Stimulated activated CD8-positive, alpha-beta memory T cell treated with anti-CD3 and anti-CD28 coated beads, Interleukin-12 subunit alpha, Interleukin-12 subunit beta, amount 100 ng/mL, for 1 hour (primary cell): Measurements from ENCODE around the gene CACNA1D.

ENCODE experiments used
- DNase-seq: peaks from one replicate; pipeline ENCODE4 v3.0.0-alpha.2; 2020; ENCODE audit warnings: low read depth

The CACNA1D gene

DNA sequence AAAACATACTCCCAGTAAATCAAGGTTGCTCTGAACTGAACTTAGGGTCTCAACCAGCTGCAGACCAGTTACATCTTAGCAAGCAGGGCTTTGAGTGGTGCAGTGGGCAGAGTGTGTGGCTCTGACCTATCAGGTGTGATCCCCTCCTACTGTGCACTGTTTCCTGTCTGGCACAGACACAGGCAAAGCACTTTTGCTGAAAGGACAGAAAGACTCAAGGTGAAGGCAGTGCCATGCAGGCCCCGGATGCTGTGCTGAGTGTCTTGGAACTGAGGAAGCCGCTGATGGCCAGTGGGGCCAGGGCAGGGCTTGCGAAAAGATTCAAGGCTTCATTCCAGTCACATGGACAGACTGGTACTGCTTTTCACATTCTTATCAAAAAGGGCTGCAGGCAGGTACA is 85.2 kb downstream of the CACNA1D start:
- DNase-seq: no peak

DNA sequence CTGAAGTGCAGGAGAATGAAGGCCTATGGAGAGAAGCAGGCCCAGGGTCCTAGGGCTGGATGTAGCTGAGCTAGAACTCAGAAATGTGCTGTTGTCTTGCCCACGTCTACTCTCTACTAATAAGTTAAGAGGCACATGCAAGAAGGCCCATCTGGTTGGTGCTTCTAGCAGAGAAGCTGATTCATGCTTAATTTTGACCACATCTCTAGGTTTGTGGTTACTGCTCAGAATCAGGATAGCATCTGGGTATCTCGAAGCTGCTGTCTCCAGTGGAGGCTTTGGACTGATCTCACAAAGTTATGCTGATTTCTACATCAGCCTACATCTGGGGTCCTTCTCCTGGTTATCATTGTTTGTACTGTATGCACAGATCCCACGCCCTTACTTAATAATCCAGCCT is 87.3 kb downstream of the CACNA1D start:
- no peak for DNase-seq

DNA sequence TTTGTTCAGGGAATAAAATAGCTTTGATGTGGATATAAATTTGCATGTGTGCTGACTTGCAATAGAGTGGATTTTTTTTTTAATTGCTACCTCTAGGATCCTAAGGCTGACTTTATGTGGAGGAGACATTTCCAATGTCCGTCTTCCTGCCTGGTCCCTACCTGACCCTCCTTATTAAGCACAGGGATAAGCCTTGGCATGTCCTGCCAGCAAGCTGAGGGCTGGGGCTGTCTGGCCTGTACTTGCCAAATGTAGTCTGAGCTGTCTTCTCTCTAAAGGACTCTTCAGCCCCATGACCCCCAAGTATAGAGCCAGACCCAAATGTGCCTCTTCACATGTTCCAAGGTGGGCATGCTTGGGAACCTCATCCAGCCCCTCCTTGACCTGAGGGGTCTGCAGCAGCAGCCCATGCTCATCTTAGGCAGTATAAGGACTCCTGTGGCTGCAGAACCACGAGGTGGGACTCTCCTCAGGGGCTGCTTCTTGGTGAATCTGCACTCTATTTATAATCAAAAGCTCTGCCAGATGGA is 88.8 kb downstream of the CACNA1D start:
- DNase-seq: no peak

DNA sequence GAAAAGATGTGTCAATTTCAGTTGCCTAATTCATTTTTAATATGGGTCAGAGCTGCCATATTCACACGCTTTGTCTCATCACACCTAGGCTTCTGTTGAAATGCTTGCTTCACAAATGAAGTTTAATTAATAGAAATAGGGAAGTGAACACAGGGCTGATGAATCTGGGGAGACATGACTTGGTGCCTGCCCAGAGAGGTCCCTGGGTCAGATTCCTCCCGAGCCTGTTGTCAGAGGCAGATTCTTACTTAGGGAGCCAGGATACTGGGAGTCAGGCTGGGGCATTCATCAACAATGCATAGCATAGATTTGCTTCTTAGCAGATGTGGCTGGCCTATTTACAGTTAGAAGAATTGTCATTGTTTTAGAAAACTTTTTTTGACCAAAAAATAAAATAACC is 90.6 kb downstream of the CACNA1D start:
- no peak for DNase-seq

DNA sequence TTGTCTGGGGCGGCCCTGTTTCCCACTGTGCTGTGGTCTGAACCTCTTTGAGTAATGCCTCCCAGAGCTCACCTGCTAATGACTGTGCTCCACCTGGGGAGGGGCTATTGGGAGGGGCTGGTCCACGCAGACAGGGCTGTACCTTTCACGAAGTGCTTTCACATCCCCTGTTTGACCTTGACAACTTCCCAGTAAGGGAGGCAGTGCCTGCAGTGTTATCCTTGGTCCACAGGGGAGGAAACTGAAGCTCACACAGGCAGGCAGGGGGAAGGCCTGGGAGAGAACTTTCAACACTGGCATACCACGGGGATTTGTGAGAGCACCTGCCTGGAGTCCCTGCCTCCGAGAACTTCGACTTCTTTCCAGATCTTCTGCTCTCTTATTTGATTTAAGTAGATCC is 91.2 kb downstream of the CACNA1D start:
- no peak for DNase-seq

DNA sequence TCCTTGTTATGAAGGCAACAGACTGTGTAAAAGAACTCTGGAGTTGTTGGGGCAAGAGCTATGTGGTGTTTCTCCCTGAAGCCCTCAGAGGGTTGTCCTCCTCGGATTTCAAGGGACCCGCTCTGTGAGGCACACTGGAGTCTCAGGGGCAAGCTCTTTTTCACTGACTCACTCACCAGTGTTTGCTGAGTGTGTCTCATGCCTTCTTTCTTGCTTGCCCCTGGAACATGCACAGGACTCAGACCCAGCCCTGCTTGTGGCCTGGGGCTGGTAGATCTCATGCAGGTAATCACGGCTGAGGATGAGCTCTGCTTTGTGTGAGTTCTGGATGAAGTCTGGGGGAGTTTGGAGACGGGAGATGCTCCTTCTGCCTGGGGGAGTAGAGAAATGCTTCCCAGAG is 93.7 kb downstream of the CACNA1D start:
- no peak for DNase-seq

DNA sequence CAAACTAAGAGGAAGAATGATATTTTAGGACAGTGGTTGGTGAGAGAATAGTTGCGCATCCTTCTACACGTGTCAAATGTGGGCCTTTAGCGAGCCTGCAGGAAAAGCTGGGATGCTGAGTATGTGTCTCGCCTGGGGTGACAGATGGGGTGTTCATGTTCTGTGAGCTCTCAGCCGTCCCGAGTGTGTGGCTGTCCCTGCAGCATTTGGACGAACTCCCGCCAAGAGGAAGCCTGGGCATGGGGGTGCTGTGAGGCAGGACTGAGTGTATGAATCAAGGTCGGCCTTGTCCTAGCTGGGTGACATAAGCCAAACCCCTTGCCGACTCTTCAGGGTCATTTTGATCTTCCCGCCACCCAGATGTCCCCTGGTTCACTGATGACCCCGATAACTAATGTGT is 94.8 kb downstream of the CACNA1D start:
- DNase-seq: no peak

DNA sequence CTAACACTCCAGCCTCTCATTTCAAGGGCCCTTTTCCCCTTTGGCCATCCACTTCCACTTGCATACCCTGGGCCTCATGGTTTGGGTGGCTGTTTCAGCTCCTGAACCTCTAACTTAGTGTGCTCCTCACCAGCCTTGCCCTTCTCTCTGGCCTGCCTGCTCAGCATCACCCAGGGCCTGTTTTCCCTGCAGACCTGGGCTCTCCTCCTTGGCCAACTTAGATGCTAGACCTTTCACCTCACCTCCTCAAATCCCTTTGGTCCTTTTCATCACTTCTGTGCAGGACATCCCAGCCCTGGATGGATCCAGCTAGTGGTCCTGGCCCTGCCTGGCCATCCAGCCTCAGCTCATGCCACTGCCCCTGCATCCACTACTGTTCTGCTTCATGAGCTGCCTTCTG is 95.4 kb downstream of the CACNA1D start:
- no peak for DNase-seq

DNA sequence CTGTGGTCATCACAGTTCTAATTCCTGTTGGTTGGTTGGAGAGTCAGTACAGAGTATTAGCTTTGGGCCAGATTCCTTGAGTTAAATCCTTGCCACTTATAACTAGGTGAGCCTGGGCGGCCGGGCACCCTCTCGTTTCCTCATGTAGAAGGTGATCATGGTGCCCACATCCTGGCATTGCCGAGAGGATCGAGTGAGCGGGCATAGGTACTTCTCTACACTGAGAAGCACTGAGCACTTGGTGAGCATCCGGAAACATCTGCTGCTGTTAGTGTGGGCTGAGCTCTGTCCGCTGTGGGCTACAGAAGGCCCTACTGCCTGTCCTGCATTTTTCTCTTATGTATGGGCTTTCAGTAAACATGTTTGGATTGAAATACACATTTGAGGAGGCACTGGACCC is 96.2 kb downstream of the CACNA1D start:
- DNase-seq: no peak

DNA sequence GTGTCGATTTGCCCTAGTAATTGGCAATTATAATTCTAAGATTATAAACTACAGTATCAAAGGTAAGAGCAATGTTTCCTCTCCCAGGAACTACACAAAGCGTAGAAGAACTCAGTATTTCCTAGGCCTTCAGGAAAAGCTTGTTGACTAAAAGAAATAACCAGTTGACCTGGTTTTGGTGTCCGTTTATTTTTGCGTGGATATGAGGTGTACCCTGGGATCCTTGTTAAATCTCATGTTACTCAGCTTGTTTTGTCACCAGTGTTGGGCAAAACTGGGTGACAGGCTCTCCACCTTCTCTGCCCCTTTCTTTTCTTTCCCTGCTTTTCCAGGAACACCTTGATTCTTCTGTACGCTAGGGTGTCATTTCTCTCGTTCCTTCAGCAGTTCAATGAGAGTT is 97.2 kb downstream of the CACNA1D start:
- DNase-seq: no peak

DNA sequence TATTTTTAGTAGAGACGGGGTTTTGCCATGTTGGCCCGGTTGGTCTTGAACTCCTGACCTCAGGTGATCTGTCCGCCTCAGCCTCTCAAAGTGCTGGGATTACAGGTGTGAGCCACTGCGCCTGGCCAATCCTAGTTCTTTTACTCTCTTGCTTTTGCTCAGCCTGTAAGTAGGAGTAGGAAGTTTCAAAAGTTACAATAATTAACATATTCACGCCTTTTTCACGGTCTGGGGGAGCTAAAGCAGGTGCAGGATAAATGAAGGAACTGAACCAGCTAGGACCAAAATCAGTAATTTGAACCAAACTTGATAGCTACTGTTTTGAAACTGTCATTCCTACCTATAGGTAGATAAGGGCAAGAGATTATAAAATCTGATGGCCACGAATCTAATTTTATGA is 98.5 kb downstream of the CACNA1D start:
- no peak for DNase-seq

DNA sequence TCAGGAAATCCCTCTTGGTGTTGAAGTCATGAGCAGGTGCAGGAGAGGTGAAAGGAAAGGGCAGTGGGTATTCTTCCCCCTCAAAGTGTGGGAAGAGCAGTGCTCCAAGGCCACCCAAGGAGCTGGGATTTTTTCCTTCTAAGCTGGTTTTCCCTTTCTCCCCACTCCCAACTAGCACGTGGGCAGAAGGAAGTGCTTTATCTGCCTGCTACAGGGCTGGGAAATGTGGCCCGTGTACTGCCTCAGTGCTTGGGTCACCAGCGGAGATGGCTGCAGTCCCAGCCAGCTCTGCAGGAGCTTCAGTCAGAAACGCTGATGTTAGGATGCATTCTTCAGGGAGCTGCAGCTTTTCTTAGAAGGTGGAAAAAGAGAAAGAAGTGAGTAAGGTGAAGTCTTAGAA is 99.2 kb downstream of the CACNA1D start:
- DNase-seq: no peak

DNA sequence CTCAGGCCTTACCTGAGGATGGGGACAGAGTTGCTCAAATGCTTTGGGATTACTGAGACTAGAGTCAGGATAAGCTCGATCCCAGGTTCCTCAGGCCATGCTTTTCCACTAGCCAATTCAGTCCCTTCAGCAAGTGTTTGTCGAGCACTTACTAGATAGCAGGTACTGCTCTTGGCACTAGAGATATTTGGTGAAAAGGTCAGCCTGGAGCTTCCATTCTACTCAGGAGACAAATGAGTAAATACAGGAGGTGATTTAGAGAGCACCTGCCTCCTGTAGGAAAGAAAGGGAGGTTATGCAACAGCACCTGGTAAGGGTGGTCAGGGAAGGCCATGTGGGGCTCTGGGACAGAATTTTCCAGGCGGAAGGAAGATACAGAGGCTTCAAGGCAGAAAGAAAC is 99.9 kb downstream of the CACNA1D start:
- DNase-seq: no peak

DNA sequence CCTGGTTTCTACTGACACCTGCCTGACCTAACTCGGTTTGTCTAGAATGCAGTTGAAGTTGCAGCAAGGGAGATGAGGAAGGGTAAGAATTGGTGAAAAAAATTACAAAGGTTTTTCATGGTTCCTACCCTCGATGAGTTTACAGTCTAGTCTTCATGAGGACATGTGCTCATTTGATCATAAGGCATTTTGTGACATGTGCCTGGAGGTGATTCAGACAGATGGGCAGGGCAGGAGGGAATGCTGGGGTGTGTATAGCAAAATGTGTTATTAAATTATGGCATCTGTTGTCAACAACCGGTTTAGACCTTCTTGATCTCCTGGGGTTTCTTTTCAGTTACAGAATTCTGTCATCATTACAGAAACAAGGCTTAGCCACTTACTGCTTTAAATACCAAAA is 101.2 kb downstream of the CACNA1D start:
- DNase-seq: no peak

DNA sequence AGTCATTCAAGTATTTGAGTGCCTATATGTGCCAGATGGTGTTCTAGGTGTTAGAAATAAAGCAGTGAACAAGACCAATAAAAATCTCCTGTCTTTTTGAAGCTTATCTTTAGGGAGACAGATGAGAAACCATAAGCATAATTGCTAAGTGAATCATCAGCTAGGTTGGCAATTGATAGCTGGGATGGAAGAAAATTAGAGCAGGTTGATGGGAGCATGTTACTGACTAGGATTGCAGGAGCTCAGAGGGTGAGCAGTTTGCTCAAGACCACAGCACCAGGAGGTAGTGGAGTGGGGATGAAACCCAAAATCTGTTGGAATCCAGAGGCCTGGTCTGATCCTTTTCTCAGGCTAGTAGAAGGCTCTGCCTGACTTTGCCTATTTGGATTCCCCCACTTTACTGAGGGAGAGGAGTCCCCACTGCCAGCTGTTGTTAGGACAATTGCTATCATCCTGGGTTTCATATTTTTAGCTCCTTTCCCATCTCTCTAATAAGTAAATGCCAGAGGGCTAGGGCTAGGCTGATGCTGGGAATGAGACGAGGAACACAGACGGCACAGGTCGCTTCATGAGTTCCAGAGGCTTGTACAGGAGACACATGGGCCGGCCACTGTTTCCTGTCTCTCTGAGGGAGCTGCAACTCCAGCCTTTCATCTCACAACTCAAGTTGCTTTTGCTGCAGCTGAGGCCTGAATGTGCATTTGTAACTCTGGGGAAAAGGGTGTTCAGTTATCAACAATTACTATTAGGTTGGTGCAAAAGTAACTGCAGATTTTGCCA is 102.9 kb downstream of the CACNA1D start:
- DNase-seq: no peak

DNA sequence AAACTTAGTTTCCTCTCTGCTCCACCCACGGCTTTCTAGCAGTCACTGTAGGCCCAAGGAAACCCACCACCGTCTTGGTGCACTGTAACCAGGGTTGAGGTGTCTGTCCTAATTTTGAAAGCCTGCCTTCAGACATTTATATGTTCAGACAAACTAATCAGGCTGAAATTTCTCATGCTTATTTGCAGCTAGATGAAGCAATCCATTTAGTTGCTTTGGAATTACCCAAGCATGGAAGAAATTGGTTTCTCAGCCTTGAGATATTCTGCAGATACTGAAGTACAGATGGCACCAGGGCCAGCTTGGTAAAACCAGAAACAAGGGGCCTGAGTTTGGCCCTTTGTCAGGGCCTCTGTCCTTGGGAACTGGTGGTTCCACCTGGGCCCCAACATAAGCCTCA is 105.4 kb downstream of the CACNA1D start:
- no peak for DNase-seq

DNA sequence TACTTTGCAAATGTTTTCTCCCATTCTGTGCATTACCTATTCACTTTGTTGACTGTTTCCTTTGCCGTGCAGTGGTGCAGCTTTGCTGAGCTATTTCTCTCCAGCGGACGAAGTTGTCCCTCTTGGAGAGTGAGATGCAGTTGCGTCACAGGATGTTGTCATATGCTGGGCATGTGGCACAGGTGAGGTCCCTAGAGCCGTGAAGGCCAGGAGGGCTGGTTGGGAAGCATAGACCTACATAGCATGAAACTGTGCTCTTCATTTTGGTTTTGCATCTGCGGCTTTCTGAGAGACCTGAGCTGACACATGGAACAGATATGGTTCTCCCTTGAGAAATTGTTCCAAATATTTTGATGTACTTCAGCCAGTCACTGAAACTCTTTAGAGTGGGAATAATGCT is 108.5 kb downstream of the CACNA1D start:
- no peak for DNase-seq

DNA sequence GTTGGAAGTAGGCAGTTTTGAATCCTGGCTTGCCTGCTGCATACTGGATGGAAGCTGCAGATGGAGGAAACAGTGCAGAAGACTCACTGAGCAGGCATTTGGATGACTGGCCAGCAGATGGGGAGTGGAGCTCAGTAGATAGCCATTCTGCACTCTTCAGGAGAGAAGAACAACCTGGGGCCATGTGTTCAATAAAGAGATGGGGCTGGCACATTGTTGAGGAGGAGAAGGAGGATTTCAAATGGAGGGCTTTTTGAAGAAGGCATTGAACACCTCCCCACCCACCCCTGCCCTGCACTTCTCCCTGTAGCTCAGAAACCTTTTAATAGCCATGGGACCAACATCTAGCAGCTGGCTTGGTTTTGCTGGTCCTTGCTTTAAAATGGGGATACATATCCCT is 109.8 kb downstream of the CACNA1D start:
- DNase-seq: no peak

DNA sequence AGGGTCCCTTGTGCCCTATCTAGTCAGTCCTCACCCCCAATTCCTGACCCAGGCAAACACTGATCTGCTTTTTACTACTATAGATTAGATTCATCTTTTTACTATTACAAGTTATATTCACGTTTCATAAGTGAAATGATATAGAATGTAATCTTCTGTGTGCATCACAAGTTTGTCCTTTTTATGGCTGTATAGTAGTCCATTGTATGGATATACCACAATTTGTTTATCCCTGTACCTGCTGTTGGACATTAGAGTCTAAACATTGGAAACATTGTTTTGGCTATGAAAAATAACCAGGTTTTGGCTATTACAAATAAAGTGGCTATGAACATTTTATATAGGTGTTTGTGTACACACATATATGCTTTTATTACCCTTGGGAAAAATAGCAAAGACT is 112.4 kb downstream of the CACNA1D start:
- DNase-seq: no peak

DNA sequence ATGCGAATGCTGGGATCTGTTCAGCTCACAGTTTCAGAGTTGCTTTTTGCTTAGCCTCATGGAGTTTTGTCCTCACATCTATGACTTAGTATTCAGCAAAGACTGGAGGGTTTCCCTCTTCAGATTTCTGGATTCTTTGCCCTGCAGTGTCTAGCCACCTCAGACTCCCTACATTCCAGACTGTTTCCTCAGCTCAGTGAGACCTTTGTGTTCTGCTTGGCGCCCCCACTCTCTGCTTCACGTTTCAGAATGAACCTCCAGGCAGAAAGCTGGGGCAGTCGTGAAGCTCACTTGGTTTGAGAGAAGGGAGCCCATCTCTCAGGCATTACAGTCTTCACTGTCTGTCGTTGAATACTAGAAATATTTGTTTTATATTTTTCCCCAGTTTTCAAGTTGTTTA is 118.1 kb downstream of the CACNA1D start:
- no peak for DNase-seq

DNA sequence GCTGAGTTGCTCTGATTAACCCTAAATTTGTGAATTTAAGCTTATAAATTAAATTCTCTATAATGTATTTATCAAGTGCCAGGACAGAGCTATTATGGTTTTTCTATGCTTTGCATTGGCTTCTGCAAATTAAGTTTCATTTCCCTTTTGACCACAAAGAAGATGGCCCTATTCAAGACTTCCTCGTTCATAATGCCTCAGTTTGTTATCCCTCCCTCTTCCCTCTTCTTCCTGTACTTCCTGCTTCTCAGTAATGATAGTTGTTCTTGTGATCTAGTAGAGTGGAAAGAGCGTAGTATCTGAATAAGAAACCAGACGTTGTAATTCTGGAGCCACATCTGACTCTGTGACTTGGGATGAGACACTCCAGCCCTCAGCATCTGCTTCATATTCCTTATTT is 118.7 kb downstream of the CACNA1D start:
- DNase-seq: no peak

DNA sequence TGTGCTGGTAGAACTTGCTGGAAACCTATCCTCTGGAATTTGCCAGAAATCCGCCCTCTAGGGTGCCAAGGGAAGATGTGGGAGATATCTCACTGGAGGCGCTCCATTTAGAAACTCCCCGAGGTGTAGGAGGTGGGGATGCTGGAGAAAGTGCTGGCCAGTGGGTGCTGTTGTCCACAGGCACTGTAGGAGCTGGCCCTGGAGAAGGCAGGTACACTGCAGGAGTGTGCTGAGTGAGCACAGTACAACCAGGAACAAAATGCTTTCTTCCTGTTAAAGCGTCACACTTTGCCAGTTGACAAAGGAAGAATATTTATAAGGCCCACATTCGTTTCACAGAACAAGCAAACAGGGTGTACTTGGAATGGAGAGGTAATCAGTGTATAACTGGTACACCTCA is 119.9 kb downstream of the CACNA1D start:
- DNase-seq: no peak

DNA sequence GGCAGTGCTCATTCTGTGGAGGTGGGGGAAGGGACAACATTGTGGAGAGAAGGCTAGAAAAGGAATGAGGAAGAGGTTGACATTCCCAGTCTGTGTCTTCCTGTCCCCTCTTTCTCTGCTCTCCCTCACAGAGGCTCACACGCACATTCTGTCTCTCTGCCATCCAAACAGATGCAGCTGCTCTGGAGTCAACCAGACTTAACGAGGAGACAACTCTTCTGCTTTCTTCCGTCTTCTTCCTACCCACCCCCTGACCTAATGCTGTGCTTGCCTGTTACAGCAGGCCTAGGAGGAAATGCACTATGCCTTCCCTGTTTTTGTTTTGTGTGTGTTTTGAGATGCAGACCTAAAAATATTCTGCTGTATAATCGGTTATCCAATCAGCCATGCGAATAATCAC is 121.9 kb downstream of the CACNA1D start:
- no peak for DNase-seq
